Subcutaneous adipose tissue (tissue), 4 donors: ENCODE results near the gene IDH3A. TPM values are rescaled to one million over a fixed set of nuclear protein-coding genes. Genes with fewer than 3 reads are reported as not detected.

Source experiments
- CTCF ChIP-seq: fragments of 450-650 bp; IDR thresholded peaks from one replicate; pipeline ENCODE4 v1.5.1; 2016; ENCODE audit warnings: low read depth, mild to moderate bottlenecking, control low read depth, antibody characterized with exemption, moderate library complexity
- total RNA-seq, 4 donors: library from RNA; depleted of rRNA; stranded (reverse); fragments of >200 nt; gene quantifications; one replicate each; pipeline ENCODE4 v1.1.0, GENCODE V29; 2016

Gene IDH3A
- total RNA-seq, 4 donors from 2014 or later: 51.5 to 96.8 (median 61.1) TPM

- no peak for TF ChIP-seq CTCF
Observed at GRCh38 chr15:78146425-78147154, 2.6 kb upstream of the IDH3A start.

GRCh38 chr15:78147566-78147965, 1.6 kb upstream of the IDH3A start:
- no peak for TF ChIP-seq CTCF

GRCh38 chr15:78148392-78149067, 632 bp upstream of the IDH3A start:
- TF ChIP-seq CTCF: no peak

- no peak for TF ChIP-seq CTCF
Observed at GRCh38 chr15:78149805-78150751, 916 bp downstream of the IDH3A start.

GRCh38 chr15:78154955-78155354, 5.8 kb downstream of the IDH3A start:
- no peak for TF ChIP-seq CTCF

GRCh38 chr15:78155355-78155939, 6.3 kb downstream of the IDH3A start:
- no peak for TF ChIP-seq CTCF
